HFFc6 (cell line): Measurements from ENCODE around the gene UST. TPM values are rescaled to one million over a fixed set of nuclear protein-coding genes. Genes with fewer than 3 reads are reported as not detected.

ENCODE experiments used
- DNase-seq: peaks from one replicate; pipeline ENCODE4 v3.0.0-alpha.2; 2018
- H3K27ac Mint-ChIP-seq: 2 replicates; pipeline ENCODE4 v1.8.0; 2020; ENCODE audit warnings: mild to moderate bottlenecking, mixed read lengths
- H3K27me3 Mint-ChIP-seq: 2 replicates; pipeline ENCODE4 v1.8.0; 2021; ENCODE audit warnings: mild to moderate bottlenecking, moderate library complexity, mixed read lengths; ENCODE audit not compliant: insufficient read depth
- H3K36me3 Mint-ChIP-seq: 2 replicates; pipeline ENCODE4 v1.8.0; 2021; ENCODE audit warnings: low read depth, mixed read lengths
- H3K4me1 Mint-ChIP-seq: 2 replicates; pipeline ENCODE4 v1.8.0; 2020; ENCODE audit warnings: low read depth, mixed read lengths
- H3K4me3 Mint-ChIP-seq: 2 replicates; pipeline ENCODE4 v1.8.0; 2020; ENCODE audit warnings: mild to moderate bottlenecking, moderate library complexity, mixed read lengths
- H3K9me3 Mint-ChIP-seq: 2 replicates; pipeline ENCODE4 v1.8.0; 2020; ENCODE audit warnings: mild to moderate bottlenecking, mixed read lengths
- total RNA-seq, 6 experiments: library from RNA; stranded (reverse); fragmentation: NEBNext Ultra II Directional; extraction: Animal tissue kit (Norgen Biotek cat#: 25700); gene quantifications; 2 replicates in 1 of 6; 3 replicates in 5 of 6; pipeline ENCODE4 v1.2.3, GENCODE V29; 2021
- TF ChIP-seq, protein P1 (sequence below): fragments of 200-600 bp; sonication (generic); IDR thresholded peaks from 2 replicates; pipeline ENCODE4 v1.5.0; 2021; ENCODE audit warnings: antibody characterized with exemption, mild to moderate bottlenecking

The UST gene
- total RNA-seq, 6 experiments from 2014 or later = 12.9 to 17.3 (median 16.7) TPM

- Mint-ChIP-seq H3K9me3 (no peaks in the 10 kb centered on the region), H3K4me1 (peaks cover 41% of the 10 kb centered on the region), H3K36me3 (no peaks in the 10 kb centered on the region), H3K27me3 (no peaks in the 10 kb centered on the region; the same call in 1 of the 2 replicates), H3K4me3 (no peak overlapping the region), H3K27ac (no peak overlapping the region)
- TF ChIP-seq, protein P1, sequence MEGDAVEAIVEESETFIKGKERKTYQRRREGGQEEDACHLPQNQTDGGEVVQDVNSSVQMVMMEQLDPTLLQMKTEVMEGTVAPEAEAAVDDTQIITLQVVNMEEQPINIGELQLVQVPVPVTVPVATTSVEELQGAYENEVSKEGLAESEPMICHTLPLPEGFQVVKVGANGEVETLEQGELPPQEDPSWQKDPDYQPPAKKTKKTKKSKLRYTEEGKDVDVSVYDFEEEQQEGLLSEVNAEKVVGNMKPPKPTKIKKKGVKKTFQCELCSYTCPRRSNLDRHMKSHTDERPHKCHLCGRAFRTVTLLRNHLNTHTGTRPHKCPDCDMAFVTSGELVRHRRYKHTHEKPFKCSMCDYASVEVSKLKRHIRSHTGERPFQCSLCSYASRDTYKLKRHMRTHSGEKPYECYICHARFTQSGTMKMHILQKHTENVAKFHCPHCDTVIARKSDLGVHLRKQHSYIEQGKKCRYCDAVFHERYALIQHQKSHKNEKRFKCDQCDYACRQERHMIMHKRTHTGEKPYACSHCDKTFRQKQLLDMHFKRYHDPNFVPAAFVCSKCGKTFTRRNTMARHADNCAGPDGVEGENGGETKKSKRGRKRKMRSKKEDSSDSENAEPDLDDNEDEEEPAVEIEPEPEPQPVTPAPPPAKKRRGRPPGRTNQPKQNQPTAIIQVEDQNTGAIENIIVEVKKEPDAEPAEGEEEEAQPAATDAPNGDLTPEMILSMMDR = no peak
- no peak for DNase-seq
Measured at GRCh38 chr6:148829415-148830101, 82.7 kb downstream of the UST start.

- no peak for DNase-seq
- Mint-ChIP-seq H3K4me3 (no peak overlapping the region), H3K27me3 (no peaks in the 10 kb centered on the region), H3K9me3 (no peaks in the 10 kb centered on the region), H3K4me1 (peaks cover 45% of the 10 kb centered on the region), H3K36me3 (no peaks in the 10 kb centered on the region), H3K27ac (peak overlapping the region; percentile 14; the same call in 1 of the 2 replicates)
- TF ChIP-seq, protein P1 = no peak
Measured at GRCh38 chr6:148830614-148831013, 83.8 kb downstream of the UST start.

DNA sequence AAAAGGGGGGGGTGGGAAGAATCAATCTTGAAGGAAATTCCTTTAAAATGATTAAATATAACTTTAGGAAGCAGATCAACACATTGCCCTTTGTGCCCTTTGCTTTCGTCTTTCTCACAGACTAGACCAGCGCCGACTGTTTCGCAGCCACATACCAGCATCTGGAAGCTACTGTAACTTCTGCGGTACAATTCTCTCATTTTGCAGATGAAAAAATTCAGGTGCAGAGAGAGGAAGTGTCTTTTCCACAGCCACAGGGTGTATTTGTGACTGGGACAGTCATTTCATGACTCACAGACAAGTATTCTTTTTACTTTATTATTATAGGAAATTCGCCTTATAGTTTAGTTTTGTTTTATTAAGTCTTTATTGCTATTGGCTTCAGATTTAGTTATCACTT, 84.2 kb downstream of the UST start:
- no peak for DNase-seq
- Mint-ChIP-seq H3K27ac (no peak overlapping the region), H3K27me3 (no peaks in the 10 kb centered on the region), H3K9me3 (no peaks in the 10 kb centered on the region), H3K4me3 (no peak overlapping the region), H3K36me3 (no peaks in the 10 kb centered on the region), H3K4me1 (peaks cover 49% of the 10 kb centered on the region)
- TF ChIP-seq, protein P1 = no peak

DNA sequence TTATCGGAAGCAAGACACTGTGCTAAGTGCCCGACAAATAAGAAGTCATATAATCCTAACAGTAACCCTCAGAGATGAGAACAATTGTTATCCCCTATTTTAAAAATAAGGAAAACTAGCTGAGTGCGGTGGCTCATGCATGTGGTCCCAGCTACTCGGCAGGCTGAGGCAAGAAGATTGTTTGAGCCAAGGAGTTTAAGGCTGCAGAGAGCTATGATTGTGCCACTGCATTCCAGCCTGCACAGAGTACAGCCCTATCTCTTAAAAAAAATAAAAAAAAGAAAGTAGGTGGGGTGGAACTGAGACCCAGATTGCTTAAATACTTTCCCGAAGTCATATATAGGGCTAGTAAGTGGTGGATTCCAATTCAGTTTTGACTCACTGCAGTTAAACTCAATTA, 84.7 kb downstream of the UST start:
- peaks cover under 1% of the 10 kb centered on the region; the same call in 1 of the 2 replicates for H3K27me3 Mint-ChIP-seq
- H3K4me3 Mint-ChIP-seq = no peak overlapping the region
- H3K27ac Mint-ChIP-seq = no peak overlapping the region
- DNase-seq = no peak
- peaks cover 54% of the 10 kb centered on the region for H3K4me1 Mint-ChIP-seq
- H3K9me3 Mint-ChIP-seq = no peaks in the 10 kb centered on the region
- no peaks in the 10 kb centered on the region for H3K36me3 Mint-ChIP-seq
- TF ChIP-seq, protein P1 = no peak

GRCh38 chr6:148835920-148836441, 89.2 kb downstream of the UST start:
- Mint-ChIP-seq H3K27me3 (peaks cover 2% of the 10 kb centered on the region; the same call in 1 of the 2 replicates), H3K36me3 (no peaks in the 10 kb centered on the region), H3K4me1 (peaks cover 47% of the 10 kb centered on the region), H3K27ac (peak overlapping the region; percentile 64), H3K9me3 (no peaks in the 10 kb centered on the region), H3K4me3 (peak overlapping the region; percentile 71)
- DNase-seq = peak; percentile 82
- TF ChIP-seq, protein P1 = no peak
